Measurements from ENCODE around the gene POLG.

DNA sequence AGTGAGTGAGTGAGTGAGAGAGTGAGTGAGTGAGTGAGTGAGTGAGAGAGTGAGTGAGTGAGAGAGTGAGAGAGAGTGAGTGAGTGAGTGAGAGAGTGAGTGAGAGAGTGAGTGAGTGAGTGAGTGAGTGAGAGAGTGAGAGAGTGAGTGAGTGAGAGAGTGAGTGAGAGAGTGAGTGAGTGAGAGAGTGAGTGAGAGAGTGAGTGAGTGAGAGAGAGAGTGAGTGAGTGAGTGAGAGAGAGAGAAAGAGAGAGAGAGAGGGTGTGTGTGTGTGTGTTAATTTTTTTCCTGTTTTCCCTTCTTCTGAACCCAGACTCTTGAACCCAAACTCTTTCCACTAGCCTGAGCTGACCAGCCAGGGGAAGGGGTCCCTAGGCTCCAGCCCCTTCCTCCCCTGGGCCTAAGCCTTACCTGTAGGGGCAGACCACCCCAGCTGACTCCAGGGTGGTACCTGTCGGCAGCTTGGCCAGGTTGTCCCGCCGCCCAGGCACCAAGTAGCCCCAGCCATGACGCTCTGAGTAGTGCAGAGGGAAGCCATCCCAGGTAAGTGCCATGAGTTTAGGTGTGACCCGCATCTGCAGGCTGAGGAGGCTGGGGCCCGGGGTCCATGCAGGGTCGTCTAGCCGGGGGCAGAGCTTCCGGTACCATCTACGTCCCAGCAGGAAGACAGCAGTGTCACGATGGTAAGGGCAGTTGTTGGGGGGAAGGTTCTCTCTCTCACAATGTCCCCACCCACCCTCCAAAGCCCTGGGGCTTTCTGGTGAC, 9.4 kb downstream of the POLG start:
- no peak for TF ChIP-seq POLR2AphosphoS5 (IDR thresholded peaks at IDR 0.05; ENCODE audit: low read depth, low read length)
- no peak for TF ChIP-seq POLR2A (IDR thresholded peaks at IDR 0.05; ENCODE audit: low read depth, low read length)

Data from GM12892 (cell line).